Measurements from ENCODE around the gene RNASEL.

GRCh38 chr1:182561456-182561855 is 27.6 kb downstream of the RNASEL start:
- no peak for TF ChIP-seq ZNF565 (CRISPR knock-in tag; conservative IDR thresholded peaks at IDR 0.05; ENCODE audit: low read depth)
- TF ChIP-seq SNAI2 (CRISPR knock-in tag; IDR thresholded peaks at IDR 0.05), result no peak

All from SK-N-SH treated with all-trans-retinoic acid at 6 μM for 48 hours (cell line).